H9 (cell line): ENCODE data around the gene CD5L. TPM values are rescaled to one million over a fixed set of nuclear protein-coding genes. Genes with fewer than 3 reads are reported as not detected.

Experiments used
- DNase-seq: peaks from one replicate; pipeline ENCODE4 v3.0.0-alpha.2; 2017
- H2AFZ ChIP-seq: one replicate; pipeline ENCODE4 v1.6.1; 2013; ENCODE audit warnings: mild to moderate bottlenecking, low read length, control low read depth, moderate library complexity
- H2AK5ac ChIP-seq: 2 replicates; pipeline ENCODE4 v1.6.1; 2013; ENCODE audit warnings: low read length, control low read depth, mixed read lengths; ENCODE audit not compliant: insufficient read length
- H2BK120ac ChIP-seq: one replicate; pipeline ENCODE4 v1.6.1; 2013; ENCODE audit warnings: low read depth, mild to moderate bottlenecking, low read length, control low read depth, inconsistent platforms; ENCODE audit not compliant: poor library complexity, severe bottlenecking
- H2BK12ac ChIP-seq: 2 replicates; pipeline ENCODE4 v1.6.1; 2013; ENCODE audit warnings: low read length, control low read depth, mixed read lengths, low read depth; ENCODE audit not compliant: insufficient read length
- H2BK15ac ChIP-seq: 2 replicates; pipeline ENCODE4 v1.6.1; 2013; ENCODE audit warnings: low read depth, low read length, control low read depth
- H2BK20ac ChIP-seq: one replicate; pipeline ENCODE4 v1.6.1; 2013; ENCODE audit warnings: low read depth, mild to moderate bottlenecking, low read length, control low read depth, inconsistent platforms; ENCODE audit not compliant: poor library complexity, severe bottlenecking
- H2BK5ac ChIP-seq: 2 replicates; pipeline ENCODE4 v1.6.1; 2013; ENCODE audit warnings: low read length, control low read depth, mixed read lengths; ENCODE audit not compliant: insufficient read length
- H3K14ac ChIP-seq: 2 replicates; pipeline ENCODE4 v1.6.1; 2013; ENCODE audit warnings: low read length, control low read depth; ENCODE audit not compliant: insufficient read depth
- H3K18ac ChIP-seq: 2 replicates; pipeline ENCODE4 v1.6.1; 2013; ENCODE audit warnings: low read depth, mild to moderate bottlenecking, mixed read lengths, low read length, control low read depth; ENCODE audit not compliant: insufficient read length
- H3K23ac ChIP-seq: 2 replicates; pipeline ENCODE4 v1.6.1; 2013; ENCODE audit warnings: low read length, control low read depth, mixed read lengths, low read depth; ENCODE audit not compliant: insufficient read length
- H3K23me2 ChIP-seq: 2 replicates; pipeline ENCODE4 v1.6.1; 2013; ENCODE audit warnings: low read depth, mild to moderate bottlenecking, mixed read lengths, low read length, control low read depth; ENCODE audit not compliant: insufficient read length, poor library complexity, severe bottlenecking
- H3K27ac ChIP-seq: 2 replicates; pipeline ENCODE4 v1.5.1; 2013; ENCODE audit warnings: low read length, control low read depth, mixed read lengths, low read depth; ENCODE audit not compliant: insufficient read length
- H3K27me3 ChIP-seq: 2 replicates; pipeline ENCODE4 v1.6.1; 2013; ENCODE audit warnings: low read length, control low read depth, inconsistent platforms; ENCODE audit not compliant: insufficient read depth
- H3K4ac ChIP-seq: 2 replicates; pipeline ENCODE4 v1.6.1; 2013; ENCODE audit warnings: low read depth, mild to moderate bottlenecking, control low read depth, inconsistent platforms, low read length, moderate library complexity
- H3K4me1 ChIP-seq: 2 replicates; pipeline ENCODE4 v1.6.1; 2013; ENCODE audit warnings: low read length, control low read depth, inconsistent platforms; ENCODE audit not compliant: insufficient read depth
- H3K4me2 ChIP-seq: 2 replicates; pipeline ENCODE4 v1.6.1; 2013; ENCODE audit warnings: low read length, control low read depth, mixed read lengths; ENCODE audit not compliant: insufficient read length, insufficient read depth
- H3K56ac ChIP-seq: 2 replicates; pipeline ENCODE4 v1.6.1; 2013; ENCODE audit warnings: low read depth, mild to moderate bottlenecking, mixed read lengths, low read length, control low read depth; ENCODE audit not compliant: insufficient read length
- H3K79me1 ChIP-seq: 2 replicates; pipeline ENCODE4 v1.6.1; 2013; ENCODE audit warnings: low read depth, mild to moderate bottlenecking, moderate library complexity, low read length, control low read depth, inconsistent platforms; ENCODE audit not compliant: insufficient read depth, poor library complexity, severe bottlenecking
- H3K79me2 ChIP-seq: 2 replicates; pipeline ENCODE4 v1.6.1; 2013; ENCODE audit warnings: low read length, control low read depth, inconsistent platforms; ENCODE audit not compliant: insufficient read depth
- H3K9ac ChIP-seq: 2 replicates; pipeline ENCODE4 v1.6.1; 2013; ENCODE audit warnings: low read length, control low read depth, mixed read lengths; ENCODE audit not compliant: insufficient read length; ENCODE audit errors: extremely low read depth
- H3K9me3 ChIP-seq: one replicate; pipeline ENCODE4 v1.6.1; 2013; ENCODE audit warnings: low read depth, low read length, inconsistent platforms; ENCODE audit not compliant: control insufficient read depth
- H3T11ph ChIP-seq: one replicate; pipeline ENCODE4 v1.6.1; 2013; ENCODE audit warnings: mild to moderate bottlenecking, low read length, control low read depth, inconsistent platforms
- H4K20me1 ChIP-seq: one replicate; pipeline ENCODE4 v1.6.1; 2013; ENCODE audit not compliant: control insufficient read depth, insufficient read length, insufficient read depth
- H4K5ac ChIP-seq: 2 replicates; pipeline ENCODE4 v1.6.1; 2013; ENCODE audit warnings: low read depth, mild to moderate bottlenecking, mixed read lengths, low read length, control low read depth; ENCODE audit not compliant: insufficient read length
- H4K8ac ChIP-seq: replicated peaks from 2 replicates; pipeline ENCODE4 v1.6.1; 2013; ENCODE audit warnings: low read length, control low read depth, mixed read lengths, low read depth; ENCODE audit not compliant: insufficient read length
- H4K91ac ChIP-seq: 2 replicates; pipeline ENCODE4 v1.6.1; 2013; ENCODE audit warnings: low read depth, mild to moderate bottlenecking, moderate library complexity, mixed read lengths, low read length, control low read depth; ENCODE audit not compliant: insufficient read length
- H3K27ac Mint-ChIP-seq, 3 experiments: 2 replicates in 2 of 3; 3 replicates in 1 of 3; pipeline ENCODE4 v1.8.0; 2020 to 2021; ENCODE audit warnings: mixed read lengths in 3 of 3, mild to moderate bottlenecking in 1 of 3, moderate library complexity in 1 of 3
- H3K27me3 Mint-ChIP-seq: 2 replicates; pipeline ENCODE4 v1.8.0; 2021; ENCODE audit warnings: low read depth, mild to moderate bottlenecking, moderate library complexity, mixed read lengths
- H3K36me3 Mint-ChIP-seq, 3 experiments: 2 replicates in 2 of 3; 3 replicates in 1 of 3; pipeline ENCODE4 v1.8.0; 2020 to 2021; ENCODE audit warnings: low read depth in 3 of 3, mixed read lengths in 3 of 3; ENCODE audit not compliant: insufficient read depth in 1 of 3
- H3K4me1 Mint-ChIP-seq, 2 experiments: 2 replicates each; pipeline ENCODE4 v1.8.0; 2020; ENCODE audit warnings: mixed read lengths in 2 of 2
- H3K4me3 Mint-ChIP-seq, 2 experiments: 2 replicates in 1 of 2; 3 replicates in 1 of 2; pipeline ENCODE4 v1.8.0; 2020 to 2021; ENCODE audit warnings: mild to moderate bottlenecking in 2 of 2, mixed read lengths in 2 of 2, moderate library complexity in 1 of 2
- H3K9me3 Mint-ChIP-seq, 2 experiments: 2 replicates in 1 of 2; 3 replicates in 1 of 2; pipeline ENCODE4 v1.8.0; 2020; ENCODE audit warnings: mild to moderate bottlenecking in 2 of 2, mixed read lengths in 2 of 2, moderate library complexity in 1 of 2
- CTCF ChIP-seq: fragments of 200-600 bp; sonication (generic); conservative IDR thresholded peaks from 3 replicates; pipeline ENCODE4 v1.8.0; 2021; ENCODE audit warnings: antibody characterized with exemption, mild to moderate bottlenecking
- total RNA-seq: library from RNA; stranded (reverse); gene quantifications from 2 replicates; pipeline ENCODE4 v1.2.1, GENCODE V29; 2021

Gene CD5L
- total RNA-seq, 1 experiment from 2014 or later: not detected

GRCh38 chr1:157870490-157870889 is 28.9 kb upstream of the CD5L start:
- Histone ChIP-seq H4K5ac (no peak overlapping the region), H3K27ac (no peak overlapping the region), H3K4me2 (no peak overlapping the region), H3K79me2 (no peaks in the 10 kb centered on the region), H3K18ac (no peak overlapping the region), H3K23me2 (no peaks in the 10 kb centered on the region), H3K9me3 (no peaks in the 10 kb centered on the region), H2BK15ac (no peak overlapping the region), H4K91ac (no peak overlapping the region), H2BK5ac (no peak overlapping the region), H2BK20ac (no peak overlapping the region), H3T11ph (no peak overlapping the region), H3K23ac (no peak overlapping the region), H3K4ac (no peak overlapping the region), H3K79me1 (no peaks in the 10 kb centered on the region), H2BK120ac (no peak overlapping the region), H2AFZ (no peak overlapping the region), H2AK5ac (no peak overlapping the region), H3K56ac (no peak overlapping the region), H3K27me3 (no peaks in the 10 kb centered on the region), H2BK12ac (no peak overlapping the region), H4K20me1 (no peaks in the 10 kb centered on the region), H3K14ac (no peak overlapping the region), H3K9ac (no peak overlapping the region), H3K4me1 (peaks cover 4% of the 10 kb centered on the region; the same call in 1 of the 2 replicates), H4K8ac (no peak overlapping the region)
- Mint-ChIP-seq H3K27ac (no peak overlapping the region; a peak in 1 of 7 replicates), H3K36me3 (0 out of 7 replicates have a peak, but pooled peaks cover 0 to 9% (median 0%) of the 10 kb centered on the region in 3 experiments), H3K4me3 (no peak overlapping the region), H3K27me3 (no peaks in the 10 kb centered on the region; the same call in 1 of the 2 replicates), H3K9me3 (peaks cover 8% of the 10 kb centered on the region in 2 experiments; a peak in 3 of 5 replicates), H3K4me1 (peaks cover 22 to 26% of the 10 kb centered on the region in 2 experiments)
- no peak for DNase-seq
- TF ChIP-seq CTCF: no peak
